HG03575 (cell line): Measurements from ENCODE around the gene NUPR1.
"Not testable (repeated sequence)": the region's sequence is repeated elsewhere in the genome, so short reads cannot be mapped to it uniquely, and the experiment has no call there.

Experiments used
- ATAC-seq: cut with Tn5 transposase; IDR thresholded peaks from one replicate; pipeline ENCODE4 v1.9.1; 2021; ENCODE audit not compliant: unreplicated experiment, insufficient number of reproducible peaks, low FRiP score; ENCODE audit errors: extremely low read depth

The NUPR1 gene

DNA sequence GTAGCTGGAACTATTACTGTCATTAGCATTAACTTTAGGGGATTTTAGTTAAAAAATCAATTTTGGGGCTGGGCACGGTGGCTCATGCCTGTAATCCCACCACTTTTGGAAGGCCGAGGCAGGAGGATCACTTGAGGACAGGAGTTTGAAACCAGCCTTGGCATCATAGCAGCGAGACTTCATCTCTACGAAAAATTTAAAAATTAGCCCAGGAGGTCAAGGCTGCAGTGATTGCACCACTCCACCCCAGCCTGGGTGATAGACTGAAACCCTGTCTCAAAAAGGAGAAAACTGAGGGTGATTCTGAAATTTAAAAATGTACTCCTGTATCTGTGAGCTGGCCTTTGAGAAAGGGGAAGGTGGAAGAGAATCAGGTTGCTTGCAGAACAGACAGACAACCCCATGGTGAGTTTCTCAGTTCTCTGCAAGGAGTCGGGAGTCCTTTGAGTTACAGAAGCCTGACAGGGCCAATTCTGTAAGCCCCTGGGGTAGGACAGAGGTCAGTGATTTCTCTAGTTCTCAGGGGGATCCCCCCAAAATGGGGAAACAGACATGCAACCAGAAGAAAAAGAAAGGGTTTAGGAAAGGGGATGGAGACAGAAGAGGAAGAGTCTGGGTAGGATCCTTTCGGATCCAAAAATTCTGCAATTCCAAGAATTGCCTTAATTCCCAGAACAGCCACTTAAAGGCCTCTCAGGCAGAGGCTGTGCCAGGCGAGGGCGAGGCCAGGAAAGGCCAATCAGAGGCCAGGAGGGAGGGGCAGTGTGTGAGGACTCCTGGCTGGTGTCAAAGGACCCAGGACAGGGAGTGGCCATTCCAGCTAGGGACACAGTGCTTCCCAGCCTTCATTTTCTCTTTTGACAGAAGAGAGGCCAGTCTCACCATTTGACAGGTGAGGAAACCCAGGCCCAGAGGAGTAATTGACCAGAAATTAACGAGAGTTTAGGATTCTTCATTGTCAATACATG is 6.7 kb downstream of the NUPR1 start:
- no peak for ATAC-seq

GRCh38 chr16:28529124-28529523 is 9.7 kb downstream of the NUPR1 start:
- no peak for ATAC-seq

GRCh38 chr16:28528463-28528867 is 10.3 kb downstream of the NUPR1 start:
- no peak for ATAC-seq

GRCh38 chr16:28527985-28528384 is 10.8 kb downstream of the NUPR1 start:
- ATAC-seq: no peak

DNA sequence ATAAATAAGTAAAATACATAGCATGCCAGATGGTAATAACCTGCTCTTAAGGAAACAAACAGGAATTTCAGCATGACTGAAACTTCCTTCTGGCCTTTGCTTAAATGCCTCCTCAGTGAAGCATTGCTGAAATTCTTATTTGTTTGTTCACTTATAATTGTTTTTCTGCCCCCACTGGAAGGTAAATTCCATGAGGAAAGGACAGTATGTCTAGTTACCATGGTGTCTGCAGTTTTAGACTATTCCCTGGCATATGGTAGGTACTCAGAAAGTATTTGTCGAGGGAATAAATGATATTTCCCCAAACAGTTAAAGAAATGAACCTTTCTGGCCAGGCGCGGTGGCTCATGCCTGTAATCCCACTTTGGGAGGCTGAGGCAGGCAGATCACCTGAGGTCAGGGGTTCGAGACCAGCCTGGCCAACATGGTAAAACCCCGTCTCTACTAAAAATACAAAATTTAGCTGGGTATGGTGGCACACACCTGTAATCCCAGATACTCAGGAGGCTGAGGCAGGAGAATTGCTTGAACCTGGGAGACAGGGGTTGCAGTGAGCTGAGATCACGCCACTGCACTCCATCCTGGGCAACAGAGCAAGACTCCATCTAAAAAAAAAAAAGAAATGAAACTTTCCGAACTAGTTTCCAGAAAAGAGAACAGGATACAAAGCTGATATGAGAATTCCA is 11.5 kb downstream of the NUPR1 start:
- ATAC-seq: not testable (repeated sequence)

- ATAC-seq: no peak
Measured at GRCh38 chr16:28526201-28527099, 12.3 kb downstream of the NUPR1 start.

- ATAC-seq: no peak
Measured at GRCh38 chr16:28524681-28525171, 14.0 kb downstream of the NUPR1 start.

GRCh38 chr16:28522792-28523191 is 16.0 kb downstream of the NUPR1 start:
- no peak for ATAC-seq

GRCh38 chr16:28521436-28521835 is 17.3 kb downstream of the NUPR1 start:
- ATAC-seq: no peak

GRCh38 chr16:28520672-28521071 is 18.1 kb downstream of the NUPR1 start:
- no peak for ATAC-seq

DNA sequence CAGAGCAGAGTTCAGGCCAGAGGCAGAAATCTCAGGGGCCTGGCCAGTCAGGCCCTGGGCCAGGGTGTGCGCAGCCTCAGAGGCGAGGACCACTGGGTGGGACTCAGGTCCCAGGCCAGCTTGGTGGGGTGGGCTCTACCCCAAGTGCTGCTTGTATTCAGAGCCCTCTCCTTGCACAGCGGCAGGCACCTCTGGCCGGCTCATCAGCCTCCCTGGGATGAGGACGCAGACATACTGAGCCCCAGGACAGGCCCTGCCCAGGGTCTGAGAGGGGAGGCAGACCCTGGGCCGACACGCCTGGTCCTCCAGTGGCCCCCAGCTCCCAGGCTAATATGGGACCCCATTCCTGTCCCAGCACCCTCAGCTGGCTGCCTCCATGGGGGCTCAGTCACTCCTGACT is 24.5 kb downstream of the NUPR1 start:
- ATAC-seq: no peak

DNA sequence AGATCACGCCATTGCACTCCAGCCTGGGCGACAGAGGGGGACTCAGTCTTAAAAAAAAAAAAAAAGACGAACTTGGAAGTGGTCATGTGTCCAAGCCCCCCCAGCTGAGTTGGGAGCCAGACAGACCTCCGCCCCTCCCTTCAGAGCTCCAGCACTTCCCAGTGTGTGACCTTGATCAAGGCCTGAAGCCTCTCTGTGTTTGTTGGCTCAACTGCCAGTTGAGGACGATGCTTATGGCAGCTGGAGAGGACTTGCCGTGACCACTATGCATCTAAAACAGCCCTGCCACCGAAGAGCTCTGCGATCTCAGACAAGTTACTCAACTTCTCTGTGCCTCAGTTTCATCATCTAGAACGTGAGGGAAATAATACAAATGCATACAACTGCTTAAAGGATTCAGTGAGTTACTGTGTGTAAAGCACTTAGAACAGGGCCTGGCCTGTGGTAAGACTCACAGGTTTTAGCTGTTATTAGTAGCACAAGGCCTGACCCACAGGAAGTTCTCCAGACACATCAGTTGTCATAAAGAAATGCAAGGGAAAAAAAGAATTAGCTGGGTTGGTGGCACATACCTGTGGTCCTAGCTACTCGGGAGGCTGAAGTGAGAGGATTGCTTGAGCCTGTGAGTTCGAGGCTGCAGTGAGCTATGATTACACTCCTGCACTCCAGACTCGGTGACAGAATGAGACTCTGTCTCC is 25.1 kb downstream of the NUPR1 start:
- no peak for ATAC-seq

DNA sequence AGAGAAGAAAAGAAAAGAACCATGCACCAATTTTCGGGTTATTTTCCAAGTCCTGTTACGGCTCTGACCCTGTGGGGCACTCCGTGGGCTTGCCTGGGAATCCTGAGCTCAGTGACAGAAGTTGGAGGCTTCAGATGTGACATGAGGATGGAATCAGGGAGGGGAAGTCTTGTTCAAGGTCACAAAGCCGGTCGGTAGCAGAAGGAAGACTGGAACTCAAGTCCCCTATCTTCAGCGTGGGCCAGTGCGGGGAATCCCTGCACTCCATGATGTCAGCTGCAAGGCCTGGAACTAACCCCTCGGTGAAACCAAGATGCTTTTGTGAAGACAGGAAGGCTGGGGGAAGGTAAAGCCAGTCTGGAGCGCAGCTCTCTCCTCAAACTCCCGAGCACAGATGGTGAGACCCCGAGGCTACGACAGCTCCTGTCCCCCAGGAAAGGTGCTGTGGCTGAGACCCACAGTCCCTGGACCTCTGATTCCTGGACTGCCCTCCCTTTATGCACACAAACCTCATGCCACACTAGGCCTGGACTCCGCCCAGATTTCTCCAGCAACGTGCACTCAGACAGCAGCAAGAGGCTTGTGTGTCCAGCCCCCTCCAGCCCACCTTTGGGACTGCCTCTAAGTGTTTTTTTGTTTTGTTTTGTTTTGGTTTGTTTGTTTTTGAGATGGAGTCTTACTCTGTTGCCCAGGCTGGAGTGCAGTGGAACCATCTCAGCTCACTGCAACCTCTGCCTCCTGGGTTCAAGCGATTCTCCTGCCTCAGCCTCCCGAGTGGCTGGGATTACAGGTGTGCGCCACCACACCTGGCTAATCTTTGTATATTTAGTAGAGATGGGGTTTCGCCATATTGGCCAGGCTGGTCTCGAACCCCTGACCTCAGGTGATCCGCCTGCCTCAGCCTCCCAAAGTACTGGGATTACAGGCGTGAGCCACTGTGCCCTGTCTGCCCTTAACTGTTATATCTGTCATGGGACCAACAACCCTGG is 26.7 kb downstream of the NUPR1 start:
- ATAC-seq: no peak

DNA sequence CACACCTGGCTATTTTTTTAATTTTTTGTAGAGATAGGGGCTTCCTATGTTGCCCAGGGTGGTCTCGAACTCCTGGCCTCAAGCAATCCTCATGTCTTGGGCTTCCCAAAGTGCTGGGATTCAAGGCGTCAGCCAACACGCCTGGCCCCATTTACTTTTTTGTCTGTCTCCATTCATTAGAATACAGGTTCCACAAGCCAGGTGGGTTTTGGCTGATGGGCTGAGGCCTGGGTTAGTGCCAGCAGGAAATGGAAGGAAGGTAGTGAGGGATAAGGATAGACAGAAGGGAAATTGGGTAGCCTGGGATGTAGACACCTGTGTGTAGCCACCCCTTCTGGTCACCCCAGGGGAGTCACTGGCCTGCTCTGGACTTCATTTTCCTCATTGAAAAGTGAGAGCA is 27.7 kb downstream of the NUPR1 start:
- ATAC-seq: no peak

DNA sequence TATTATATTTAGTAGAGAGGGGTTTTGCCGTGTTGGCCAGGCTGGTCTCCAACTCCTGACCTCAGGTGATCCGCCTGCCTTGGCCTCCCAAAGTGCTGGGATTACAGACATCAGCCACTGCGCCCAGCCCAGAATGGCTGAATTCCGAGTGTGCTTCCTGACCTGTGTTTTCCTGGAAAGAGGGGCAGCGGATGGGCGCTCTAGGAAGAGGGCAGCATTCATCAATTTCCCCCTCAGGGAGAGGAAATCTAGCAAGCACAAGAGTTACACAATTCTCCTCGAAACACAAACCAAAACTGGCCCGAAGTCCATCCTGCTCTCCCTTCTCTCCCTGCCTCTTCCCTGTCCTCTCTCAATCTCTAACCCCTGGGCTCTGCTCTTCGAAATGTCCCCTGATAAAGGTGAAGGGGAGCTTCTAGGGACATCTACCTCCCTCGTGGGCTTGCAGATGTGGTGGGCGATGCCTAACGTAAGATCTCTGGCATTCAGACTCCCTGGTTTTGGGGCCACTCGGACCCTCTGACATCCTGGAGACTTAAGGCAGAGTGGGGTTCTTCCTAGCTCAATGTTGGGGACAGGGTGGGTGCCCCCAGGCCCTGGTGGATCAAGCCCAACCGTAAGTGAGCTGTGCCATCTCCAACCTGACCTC is 33.2 kb downstream of the NUPR1 start:
- ATAC-seq: no peak

GRCh38 chr16:28504707-28505404 is 33.9 kb downstream of the NUPR1 start:
- no peak for ATAC-seq
